Karpas-422 (cell line): ENCODE results near the gene LAMA5. TPM values are rescaled to one million over a fixed set of nuclear protein-coding genes. Genes with fewer than 3 reads are reported as not detected.

Source experiments
- DNase-seq: peaks from one replicate; pipeline ENCODE4 v3.0.0-alpha.2; 2015
- H2AFZ ChIP-seq: fragments of 200-600 bp; sonication (generic); 2 replicates; pipeline ENCODE4 v1.6.1; 2014; ENCODE audit warnings: antibody characterized with exemption, low read length, mixed read lengths
- H3K27ac ChIP-seq: fragments of 200-600 bp; sonication (generic); 2 replicates; pipeline ENCODE4 v1.5.1; 2014; ENCODE audit warnings: mild to moderate bottlenecking, low read length, moderate library complexity
- H3K27me3 ChIP-seq: fragments of 200-600 bp; sonication (generic); 2 replicates; pipeline ENCODE4 v1.6.1; 2014; ENCODE audit warnings: low read length, mixed read lengths
- H3K36me3 ChIP-seq: fragments of 200-600 bp; sonication (generic); 2 replicates; pipeline ENCODE4 v1.6.1; 2014; ENCODE audit warnings: low read length, mixed read lengths; ENCODE audit not compliant: insufficient read depth
- H3K4me1 ChIP-seq: fragments of 200-600 bp; sonication (generic); 2 replicates; pipeline ENCODE4 v1.6.1; 2014; ENCODE audit warnings: mild to moderate bottlenecking, low read length, mixed read lengths
- H3K4me2 ChIP-seq: fragments of 200-600 bp; sonication (generic); 2 replicates; pipeline ENCODE4 v1.6.1; 2014; ENCODE audit warnings: low read length, low read depth, mild to moderate bottlenecking; ENCODE audit not compliant: poor library complexity, severe bottlenecking
- H3K4me3 ChIP-seq: fragments of 200-600 bp; sonication (generic); 2 replicates; pipeline ENCODE4 v1.5.1; 2014; ENCODE audit warnings: mild to moderate bottlenecking, antibody characterized with exemption, low read length, mixed read lengths
- H3K79me2 ChIP-seq: fragments of 200-600 bp; sonication (generic); 2 replicates; pipeline ENCODE4 v1.6.1; 2014; ENCODE audit warnings: mild to moderate bottlenecking, low read length, mixed read lengths
- H3K9ac ChIP-seq: fragments of 200-600 bp; sonication (generic); 2 replicates; pipeline ENCODE4 v1.6.0; 2014; ENCODE audit warnings: low read length
- H3K9me2 ChIP-seq: fragments of 200-600 bp; sonication (generic), shearing (Covaris generic); replicated peaks from 2 replicates; pipeline ENCODE4 v1.6.0; 2014; ENCODE audit warnings: mild to moderate bottlenecking, low read length, moderate library complexity; ENCODE audit not compliant: insufficient read depth
- H3K9me3 ChIP-seq: fragments of 300-700, 200-600 bp; sonication (generic); 2 replicates; pipeline ENCODE4 v1.6.1; 2014; ENCODE audit warnings: low read length, mixed read lengths
- H4K20me1 ChIP-seq: fragments of 200-600 bp; sonication (generic); 2 replicates; pipeline ENCODE4 v1.6.1; 2014; ENCODE audit warnings: mild to moderate bottlenecking, antibody characterized with exemption, low read length, low read depth; ENCODE audit not compliant: insufficient read depth
- total RNA-seq: library from RNA; depleted of rRNA; stranded (reverse); fragments of >200 nt; shearing (Covaris generic); gene quantifications from 2 replicates; pipeline ENCODE4 v1.2.3, GENCODE V29; 2014; ENCODE audit warnings: low replicate concordance

Gene LAMA5
- total RNA-seq, 1 experiment from 2014 or later, result 17.5 TPM

DNA sequence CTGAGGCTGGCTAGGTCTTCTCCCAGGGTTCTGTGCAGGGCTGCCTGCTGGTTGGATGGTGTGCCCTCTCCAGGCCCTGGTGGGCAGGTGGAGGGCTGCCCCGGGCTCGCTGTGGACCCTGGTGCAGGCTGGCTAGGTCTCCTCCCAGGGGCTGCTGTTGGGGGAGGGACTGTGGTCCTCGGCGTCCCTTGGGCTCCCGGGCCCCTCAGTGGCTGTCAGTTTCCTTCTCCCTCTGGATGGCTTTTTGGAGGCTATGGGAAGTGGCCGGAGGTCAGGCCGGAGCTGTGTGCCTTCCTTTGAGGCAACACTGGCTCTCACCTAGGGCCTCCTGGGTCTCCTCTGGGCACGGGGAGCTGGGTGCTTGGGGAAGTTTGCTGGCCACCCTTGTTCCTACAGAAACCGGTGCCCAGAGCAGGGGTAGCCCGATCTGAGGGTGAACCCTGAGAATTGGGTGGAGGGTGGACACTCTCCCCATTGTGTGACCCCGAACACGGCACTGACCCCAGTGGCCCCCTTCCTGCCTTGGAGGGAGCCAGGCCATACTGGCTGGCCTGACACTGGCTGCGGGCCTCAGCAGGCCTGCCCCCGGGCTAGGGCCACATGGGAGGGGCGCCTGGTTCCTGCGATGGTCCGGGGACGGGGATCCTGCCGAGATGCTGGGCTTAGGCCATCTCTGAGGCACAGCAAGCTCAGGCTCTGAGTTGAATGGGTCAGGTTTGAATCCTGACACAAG lies 43.8 kb upstream of the LAMA5 start:
- Histone ChIP-seq H3K9ac (no peak overlapping the region), H3K9me2 (no peaks in the 10 kb centered on the region), H3K4me1 (peaks cover 23% of the 10 kb centered on the region), H2AFZ (no peak overlapping the region), H3K27ac (no peak overlapping the region), H3K4me2 (no peak overlapping the region), H3K79me2 (peaks cover 9% of the 10 kb centered on the region), H4K20me1 (peaks cover 10% of the 10 kb centered on the region; the same call in 1 of the 2 replicates), H3K4me3 (no peak overlapping the region), H3K9me3 (no peaks in the 10 kb centered on the region), H3K36me3 (no peaks in the 10 kb centered on the region), H3K27me3 (no peaks in the 10 kb centered on the region)
- no peak for DNase-seq

DNA sequence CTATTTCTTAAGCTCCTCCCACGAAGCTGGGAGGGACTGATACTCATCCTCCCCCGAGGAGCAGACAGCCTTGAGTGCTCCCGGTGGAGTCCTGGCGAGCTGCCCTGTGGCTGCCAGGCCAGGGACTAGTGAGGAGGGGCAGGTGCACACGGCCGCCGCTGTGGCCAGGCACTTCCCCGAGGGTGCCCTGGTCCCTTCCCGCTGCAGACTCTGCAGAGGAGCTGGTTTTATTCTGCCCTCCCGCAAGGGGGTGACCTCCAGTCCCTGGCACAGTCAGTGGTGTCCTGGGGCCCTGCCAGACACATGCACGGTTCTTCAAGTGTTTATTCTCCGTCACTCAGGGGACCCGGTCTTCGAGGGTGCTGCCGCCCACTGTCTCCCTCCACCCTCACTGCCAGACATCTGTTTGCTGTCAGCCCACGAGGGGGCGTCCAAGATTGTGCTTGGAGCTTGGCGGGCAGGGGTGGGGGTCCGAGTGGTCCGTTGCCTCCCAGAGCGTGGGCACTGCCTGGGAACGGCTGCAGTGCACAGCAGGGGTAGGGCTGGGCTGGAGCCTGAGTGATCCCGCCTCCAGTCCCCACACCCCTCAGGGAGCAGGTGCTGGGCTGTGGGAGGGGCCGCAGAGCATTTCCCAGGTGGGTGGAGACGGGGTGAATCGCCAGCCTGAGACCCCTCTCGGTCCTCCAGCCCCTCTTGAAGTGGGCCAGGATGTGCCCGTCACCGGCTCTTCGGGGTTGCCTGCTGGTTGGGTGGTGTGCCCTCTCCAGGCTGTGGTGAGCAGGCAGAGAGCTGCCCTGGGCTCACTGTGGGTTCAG lies 43.0 kb upstream of the LAMA5 start:
- H3K9me2 ChIP-seq, result no peaks in the 10 kb centered on the region
- no peaks in the 10 kb centered on the region for H3K9me3 ChIP-seq
- no peak overlapping the region for H3K4me3 ChIP-seq
- H3K27me3 ChIP-seq, result no peaks in the 10 kb centered on the region
- peaks cover 16% of the 10 kb centered on the region for H3K79me2 ChIP-seq
- peak overlapping the region; percentile 11 for H3K4me2 ChIP-seq
- peaks cover 10% of the 10 kb centered on the region; the same call in 1 of the 2 replicates for H4K20me1 ChIP-seq
- no peak overlapping the region for H3K27ac ChIP-seq
- H2AFZ ChIP-seq, result no peak overlapping the region
- H3K4me1 ChIP-seq, result peaks cover 29% of the 10 kb centered on the region
- H3K36me3 ChIP-seq, result no peaks in the 10 kb centered on the region
- peak; percentile 71 for DNase-seq
- H3K9ac ChIP-seq, result no peak overlapping the region

DNA sequence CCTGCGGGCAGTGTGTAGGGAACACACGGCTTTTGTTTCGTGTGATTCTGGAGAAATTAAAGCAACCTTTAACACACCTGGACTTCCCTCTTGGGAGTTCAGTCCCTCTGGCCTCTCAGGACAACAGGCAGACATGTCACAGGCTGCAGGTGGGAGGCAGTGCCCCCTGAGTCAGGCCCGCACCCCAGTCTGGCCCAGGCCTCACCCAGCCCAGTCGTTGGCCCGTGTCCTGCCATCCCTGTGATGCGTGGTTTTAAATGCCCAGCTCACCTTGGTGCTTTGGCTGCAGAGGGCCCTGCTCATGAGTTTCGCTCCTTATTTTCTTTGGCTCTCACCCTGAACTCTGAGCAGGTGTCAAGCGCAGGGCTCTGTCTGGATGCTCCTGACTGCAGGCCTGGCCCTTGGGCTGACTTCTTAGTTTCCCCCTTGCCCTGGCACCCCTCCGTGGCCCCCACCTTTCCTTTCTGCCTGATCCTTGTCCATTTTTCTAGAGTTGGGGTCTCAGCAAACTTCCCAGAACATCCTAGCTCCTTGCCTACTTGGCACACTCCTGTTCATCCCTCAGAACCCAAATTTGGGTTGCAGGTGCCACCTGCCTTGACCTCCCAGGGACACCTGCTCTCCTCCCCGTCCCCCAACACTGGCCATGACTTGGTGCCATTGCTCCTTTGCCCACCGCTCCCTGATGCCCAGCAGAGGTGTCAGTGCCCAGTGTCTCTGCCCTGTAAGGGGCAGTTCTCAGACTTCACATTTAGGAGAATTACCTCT lies 42.2 kb upstream of the LAMA5 start:
- Histone ChIP-seq H3K79me2 (peaks cover 17% of the 10 kb centered on the region), H3K27me3 (no peaks in the 10 kb centered on the region), H3K27ac (no peak overlapping the region), H3K4me2 (no peak overlapping the region), H3K36me3 (no peaks in the 10 kb centered on the region), H4K20me1 (peaks cover 10% of the 10 kb centered on the region; the same call in 1 of the 2 replicates), H3K4me3 (no peak overlapping the region), H2AFZ (no peak overlapping the region), H3K9me3 (no peaks in the 10 kb centered on the region), H3K9me2 (no peaks in the 10 kb centered on the region), H3K9ac (no peak overlapping the region), H3K4me1 (peaks cover 29% of the 10 kb centered on the region)
- no peak for DNase-seq

DNA sequence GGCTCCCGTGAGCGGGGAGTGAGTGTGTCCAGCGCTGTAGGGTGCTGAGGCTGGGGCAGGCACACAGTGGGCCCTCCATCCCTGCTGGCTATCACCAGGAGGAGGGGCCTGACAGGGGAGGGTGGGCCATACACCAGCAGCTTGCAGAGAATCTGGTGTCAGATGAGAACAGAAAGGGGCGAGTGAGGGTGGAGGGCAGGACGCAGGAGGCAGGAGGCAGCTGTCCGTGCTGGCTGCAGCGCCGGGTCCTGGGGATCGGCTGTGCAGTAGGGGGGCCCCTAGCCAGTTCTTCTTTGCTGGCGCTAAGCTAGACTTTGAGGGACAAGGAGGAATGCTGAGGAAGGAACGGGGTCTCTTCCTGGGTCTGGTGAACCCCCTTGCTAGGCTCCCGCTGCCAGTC lies 41.5 kb upstream of the LAMA5 start:
- no peak overlapping the region for H3K9ac ChIP-seq
- H3K4me2 ChIP-seq, result no peak overlapping the region

DNA sequence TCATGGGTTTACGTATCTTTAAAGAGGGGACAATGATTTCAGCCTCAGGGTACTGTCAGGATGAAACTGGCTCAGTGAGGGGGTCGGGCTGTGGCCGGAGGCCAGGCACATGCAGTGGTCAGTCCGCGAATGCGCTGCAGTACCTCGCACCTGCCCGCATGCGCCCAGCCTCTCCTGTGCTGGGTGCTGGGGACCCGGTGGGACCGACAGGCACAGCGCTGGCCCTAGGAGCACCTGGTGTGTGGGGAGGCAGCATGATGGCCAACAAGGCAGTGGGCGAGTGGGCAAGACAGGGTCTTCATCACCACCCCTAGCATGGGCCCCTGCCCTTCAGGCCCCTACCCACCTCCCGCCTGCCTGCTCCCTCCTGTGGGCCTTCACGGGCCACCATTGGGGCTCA lies 40.9 kb upstream of the LAMA5 start:
- Histone ChIP-seq H3K4me3 (no peak overlapping the region; the same call in 1 of the 2 replicates), H3K79me2 (peaks cover 23% of the 10 kb centered on the region), H3K36me3 (no peaks in the 10 kb centered on the region), H3K4me1 (peaks cover 29% of the 10 kb centered on the region), H4K20me1 (peaks cover 10% of the 10 kb centered on the region; the same call in 1 of the 2 replicates), H2AFZ (no peak overlapping the region), H3K27ac (no peak overlapping the region), H3K9me3 (no peaks in the 10 kb centered on the region), H3K27me3 (no peaks in the 10 kb centered on the region), H3K9ac (peak overlapping the region; percentile 74; the same call in 1 of the 2 replicates), H3K9me2 (no peaks in the 10 kb centered on the region), H3K4me2 (peak overlapping the region; percentile 75)
- no peak for DNase-seq

More for the DNA sequence above, 41.5 kb upstream of the LAMA5 start:
- Histone ChIP-seq H2AFZ (no peak overlapping the region), H3K27ac (no peak overlapping the region), H3K9me2 (no peaks in the 10 kb centered on the region), H3K9me3 (no peaks in the 10 kb centered on the region), H3K27me3 (no peaks in the 10 kb centered on the region), H3K4me3 (no peak overlapping the region), H3K4me1 (peaks cover 29% of the 10 kb centered on the region), H4K20me1 (peaks cover 10% of the 10 kb centered on the region; the same call in 1 of the 2 replicates), H3K36me3 (no peaks in the 10 kb centered on the region), H3K79me2 (peaks cover 23% of the 10 kb centered on the region)
- DNase-seq, result no peak

DNA sequence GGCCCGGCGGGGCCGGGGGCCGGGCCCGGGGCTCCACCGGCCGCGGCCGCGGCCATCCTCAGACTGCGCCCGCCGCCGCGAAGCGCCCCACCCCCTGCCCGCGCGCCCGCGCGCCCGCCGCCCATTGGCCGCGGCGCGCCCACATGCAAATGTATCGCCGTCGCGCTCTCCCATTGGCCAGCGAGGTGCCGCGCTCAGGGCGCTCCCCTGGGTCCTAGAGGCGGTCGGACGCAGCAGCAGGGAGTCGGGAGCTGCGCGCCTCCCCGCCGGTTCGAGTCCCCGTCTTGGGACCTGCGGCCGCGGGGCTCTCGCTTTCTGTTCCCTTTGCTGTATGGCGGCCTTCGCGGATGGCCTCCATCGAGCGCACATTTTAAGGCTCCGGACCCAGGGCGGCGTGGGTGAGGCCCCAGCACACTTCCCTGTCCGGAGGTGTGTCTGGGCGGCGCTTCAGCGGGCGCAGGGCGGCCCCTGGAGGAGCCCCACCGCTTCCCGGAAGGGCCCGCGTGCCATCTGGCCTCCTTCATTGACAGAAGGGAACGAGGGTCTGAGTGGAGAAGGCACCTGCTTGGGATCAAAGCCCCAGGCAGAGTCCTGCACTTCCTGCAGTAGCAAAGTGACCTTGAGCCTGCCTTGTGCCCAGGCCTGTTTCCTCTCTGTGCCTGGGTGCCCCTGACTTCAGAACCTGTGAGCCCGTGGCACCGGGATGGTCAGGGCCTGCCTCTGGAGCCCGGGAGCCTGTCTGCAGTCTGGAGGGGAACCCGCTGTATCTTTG lies 40.3 kb upstream of the LAMA5 start, which contains the start of gene CABLES2:
Gene CABLES2, minus strand, starts transcription at position 65 of the 772 bp plus-strand sequence. Its CDS starts 9 bp downstream, at position 56.
- peak within 1 kb of the TSS; percentile 83 for H3K4me2 ChIP-seq
- H3K4me1 ChIP-seq, result peaks cover 29% of the 10 kb centered on the region
- H3K27ac ChIP-seq, result no peak within 1 kb of the TSS
- peak within 1 kb of the TSS; percentile 99 for H3K4me3 ChIP-seq
- DNase-seq, result peak; percentile 97
- H4K20me1 ChIP-seq, result peaks cover 10% of the 10 kb centered on the region; the same call in 1 of the 2 replicates
- no peaks in the 10 kb centered on the region for H3K9me2 ChIP-seq
- H3K79me2 ChIP-seq, result peaks cover 23% of the 10 kb centered on the region
- H3K9me3 ChIP-seq, result no peaks in the 10 kb centered on the region
- H3K36me3 ChIP-seq, result no peaks in the 10 kb centered on the region
- H3K9ac ChIP-seq, result peak within 1 kb of the TSS; percentile 93
- H2AFZ ChIP-seq, result peak within 1 kb of the TSS; percentile 47; the same call in 1 of the 2 replicates
- H3K27me3 ChIP-seq, result no peaks in the 10 kb centered on the region

DNA sequence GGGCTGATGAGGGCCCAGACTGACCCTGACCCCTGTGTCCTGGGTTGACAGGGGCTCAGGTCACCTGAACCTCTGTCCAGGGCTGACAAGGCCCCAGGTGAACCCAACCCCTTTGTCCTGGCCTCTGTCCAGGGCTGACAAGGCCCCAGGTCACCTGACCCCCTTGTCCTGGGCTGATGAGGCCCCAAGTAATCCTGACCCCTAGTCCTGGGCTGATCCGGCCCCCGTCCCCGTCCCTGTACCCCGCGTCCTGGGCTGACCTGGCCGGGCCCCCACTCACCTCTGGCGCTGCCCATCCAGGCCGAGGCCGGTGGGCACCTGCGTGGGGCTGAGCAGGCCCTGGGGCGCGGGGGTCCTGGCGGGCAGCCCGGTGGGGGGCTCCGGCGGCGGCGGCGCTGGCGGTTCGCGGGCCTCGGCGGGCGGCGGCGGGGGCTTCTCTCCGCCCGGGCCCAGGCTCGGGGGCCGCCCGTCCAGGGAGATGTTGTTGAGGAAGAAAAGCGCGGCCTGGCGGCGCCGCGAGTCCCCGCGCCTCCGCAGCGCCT lies 39.6 kb upstream of the LAMA5 start:
- Histone ChIP-seq H3K27ac (no peak overlapping the region), H3K27me3 (no peaks in the 10 kb centered on the region), H3K79me2 (peaks cover 23% of the 10 kb centered on the region), H3K4me2 (peak overlapping the region; percentile 83), H3K9me2 (no peaks in the 10 kb centered on the region), H2AFZ (no peak overlapping the region), H3K4me1 (peaks cover 29% of the 10 kb centered on the region), H3K4me3 (peak overlapping the region; percentile 99), H4K20me1 (peaks cover 10% of the 10 kb centered on the region; the same call in 1 of the 2 replicates), H3K9me3 (no peaks in the 10 kb centered on the region), H3K9ac (peak overlapping the region; percentile 93), H3K36me3 (no peaks in the 10 kb centered on the region)
- no peak for DNase-seq
